Measurements from ENCODE around the gene SIGLEC7. TPM values are rescaled to one million over a fixed set of nuclear protein-coding genes. Genes with fewer than 3 reads are reported as not detected.

Gene SIGLEC7
- polyA plus RNA-seq, 1 experiment: not detected

GRCh38 chr19:51135004-51135403 lies 7.1 kb upstream of the SIGLEC7 start:
- no peak overlapping the region for H3K4me3 ChIP-seq (ENCODE audit: low read depth, low read length)
- no peak for DNase-seq (ENCODE audit: low read depth)
- ChIA-PET CTCF (interaction anchor here (0.7 kb wide), 1 partner anchor 118 kb away, joined by 3 read pairs; no protein-coding TSS in a partner anchor), POLR2A (no interaction called here)
- H3K36me3 ChIP-seq (ENCODE audit: control insufficient read depth, insufficient read depth, low read length): no peaks in the 10 kb centered on the region
- H3K27me3 ChIP-seq (ENCODE audit: control insufficient read depth, insufficient read depth, low read length): no peaks in the 10 kb centered on the region
- no peak for TF ChIP-seq CTCF (IDR thresholded peaks at IDR 0.05; ENCODE audit: insufficient read depth, low read depth, low read length)

- no peak overlapping the region for H3K4me3 ChIP-seq (ENCODE audit: low read depth, low read length)
- no peaks in the 10 kb centered on the region for H3K27me3 ChIP-seq (ENCODE audit: control insufficient read depth, insufficient read depth, low read length)
- POLR2A ChIA-PET: no interaction called here
- CTCF ChIA-PET: interaction anchor here (0.6 kb wide), 1 partner anchor 308 kb away, joined by 3 read pairs; no protein-coding TSS in a partner anchor
- no peak for TF ChIP-seq CTCF (IDR thresholded peaks at IDR 0.05; ENCODE audit: insufficient read depth, low read depth, low read length)
- no peak for DNase-seq (ENCODE audit: low read depth)
- no peaks in the 10 kb centered on the region for H3K36me3 ChIP-seq (ENCODE audit: control insufficient read depth, insufficient read depth, low read length)
These were observed 5.9 kb upstream of the SIGLEC7 start for GRCh38 chr19:51135986-51136762.

- CTCF ChIA-PET: no interaction called here
These were observed 5.1 kb upstream of the SIGLEC7 start for GRCh38 chr19:51136851-51137551.

GRCh38 chr19:51137792-51138425 lies 4.2 kb upstream of the SIGLEC7 start:
- ChIA-PET CTCF (no interaction called here), POLR2A (no interaction called here)
- TF ChIP-seq CTCF (IDR thresholded peaks at IDR 0.05; ENCODE audit: insufficient read depth, low read depth, low read length): no peak
- Histone ChIP-seq H3K36me3 (ENCODE audit: control insufficient read depth, insufficient read depth, low read length) (no peaks in the 10 kb centered on the region), H3K4me3 (ENCODE audit: low read depth, low read length) (no peak overlapping the region), H3K27me3 (ENCODE audit: control insufficient read depth, insufficient read depth, low read length) (no peaks in the 10 kb centered on the region)
- no peak for DNase-seq (ENCODE audit: low read depth)

More at GRCh38 chr19:51136851-51137551, 5.1 kb upstream of the SIGLEC7 start:
- POLR2A ChIA-PET: no interaction called here
- no peak for TF ChIP-seq CTCF (IDR thresholded peaks at IDR 0.05; ENCODE audit: insufficient read depth, low read depth, low read length)
- DNase-seq (ENCODE audit: low read depth): no peak
- H3K27me3 ChIP-seq (ENCODE audit: control insufficient read depth, insufficient read depth, low read length): no peaks in the 10 kb centered on the region
- H3K4me3 ChIP-seq (ENCODE audit: low read depth, low read length): no peak overlapping the region
- H3K36me3 ChIP-seq (ENCODE audit: control insufficient read depth, insufficient read depth, low read length): no peaks in the 10 kb centered on the region

GRCh38 chr19:51138549-51138979 lies 3.5 kb upstream of the SIGLEC7 start:
- H3K36me3 ChIP-seq (ENCODE audit: control insufficient read depth, insufficient read depth, low read length): no peaks in the 10 kb centered on the region
- no peak for TF ChIP-seq CTCF (IDR thresholded peaks at IDR 0.05; ENCODE audit: insufficient read depth, low read depth, low read length)
- CTCF ChIA-PET: no interaction called here
- no peaks in the 10 kb centered on the region for H3K27me3 ChIP-seq (ENCODE audit: control insufficient read depth, insufficient read depth, low read length)
- POLR2A ChIA-PET: no interaction called here
- DNase-seq (ENCODE audit: low read depth): no peak
- no peak overlapping the region for H3K4me3 ChIP-seq (ENCODE audit: low read depth, low read length)
